ENCODE data around the gene CCNF.

CCNF gene

GRCh38 chr16:2493605-2494004, 64.4 kb downstream of the CCNF start:
- no peak overlapping the region for H3K27ac ChIP-seq (ENCODE audit: low read length)
- ATAC-seq (ENCODE audit: insufficient read depth, low read depth) (no peak), DNase-seq (no peak)
- no peak overlapping the region for H3K4me2 ChIP-seq (ENCODE audit: insufficient read depth, low read length)
- no peak overlapping the region for H3K4me3 ChIP-seq (ENCODE audit: low read depth in 1 of 2, low read length in 2 of 2)
- H2AFZ ChIP-seq (ENCODE audit: low read depth, low read length) = no peak overlapping the region
- H3K9ac ChIP-seq (ENCODE audit: low read depth, low read length) = no peak overlapping the region
- no peaks in the 10 kb centered on the region for H3K9me3 ChIP-seq (ENCODE audit: insufficient read depth, low read length, severe bottlenecking)
- H3K4me1 ChIP-seq (ENCODE audit: insufficient read depth, low read length) = no peaks in the 10 kb centered on the region
- H3K27me3 ChIP-seq (ENCODE audit: insufficient read depth, low read length, poor library complexity) = no peaks in the 10 kb centered on the region
- TF ChIP-seq CTCF (IDR thresholded peaks at IDR 0.05; ENCODE audit: borderline replicate concordance, extremely low read depth, low read length, poor library complexity, severe bottlenecking) = no peak
- no peak for TF ChIP-seq EZH2 (IDR thresholded peaks at IDR 0.05; ENCODE audit: borderline replicate concordance, low read depth, low read length, severe bottlenecking)
- peaks cover 23% of the 10 kb centered on the region; the same call in 1 of the 2 replicates for H3K79me2 ChIP-seq (ENCODE audit: insufficient read depth, low read length)
- H3K36me3 ChIP-seq (ENCODE audit: insufficient read depth, low read length) = peaks cover 38% of the 10 kb centered on the region
- peaks cover 21% of the 10 kb centered on the region for H4K20me1 ChIP-seq (ENCODE audit: insufficient read depth, low read length)

GRCh38 chr16:2494616-2495015, 65.4 kb downstream of the CCNF start:
- Histone ChIP-seq H3K36me3 (ENCODE audit: insufficient read depth, low read length) (peaks cover 46% of the 10 kb centered on the region), H3K4me2 (ENCODE audit: insufficient read depth, low read length) (no peak overlapping the region), H3K79me2 (ENCODE audit: insufficient read depth, low read length) (peaks cover 20% of the 10 kb centered on the region; the same call in 1 of the 2 replicates), H3K27me3 (ENCODE audit: insufficient read depth, low read length, poor library complexity) (no peaks in the 10 kb centered on the region), H3K27ac (ENCODE audit: low read length) (no peak overlapping the region), H3K4me1 (ENCODE audit: insufficient read depth, low read length) (no peaks in the 10 kb centered on the region), H2AFZ (ENCODE audit: low read depth, low read length) (no peak overlapping the region), H4K20me1 (ENCODE audit: insufficient read depth, low read length) (peaks cover 26% of the 10 kb centered on the region), H3K9me3 (ENCODE audit: insufficient read depth, low read length, severe bottlenecking) (no peaks in the 10 kb centered on the region), H3K4me3 (ENCODE audit: low read depth in 1 of 2, low read length in 2 of 2) (no peak overlapping the region), H3K9ac (ENCODE audit: low read depth, low read length) (no peak overlapping the region)
- no peak for DNase-seq
- no peak for ATAC-seq (ENCODE audit: insufficient read depth, low read depth)
- no peak for TF ChIP-seq EZH2 (IDR thresholded peaks at IDR 0.05; ENCODE audit: borderline replicate concordance, low read depth, low read length, severe bottlenecking)
- TF ChIP-seq CTCF (IDR thresholded peaks at IDR 0.05; ENCODE audit: borderline replicate concordance, extremely low read depth, low read length, poor library complexity, severe bottlenecking) = no peak

- Histone ChIP-seq H2AFZ (ENCODE audit: low read depth, low read length) (no peak overlapping the region), H3K27me3 (ENCODE audit: insufficient read depth, low read length, poor library complexity) (no peaks in the 10 kb centered on the region), H3K9ac (ENCODE audit: low read depth, low read length) (no peak overlapping the region), H4K20me1 (ENCODE audit: insufficient read depth, low read length) (peaks cover 22% of the 10 kb centered on the region), H3K4me3 (ENCODE audit: low read depth in 1 of 2, low read length in 2 of 2) (no peak overlapping the region), H3K4me1 (ENCODE audit: insufficient read depth, low read length) (no peaks in the 10 kb centered on the region), H3K27ac (ENCODE audit: low read length) (no peak overlapping the region), H3K4me2 (ENCODE audit: insufficient read depth, low read length) (no peak overlapping the region), H3K9me3 (ENCODE audit: insufficient read depth, low read length, severe bottlenecking) (no peaks in the 10 kb centered on the region), H3K79me2 (ENCODE audit: insufficient read depth, low read length) (peaks cover 15% of the 10 kb centered on the region; the same call in 1 of the 2 replicates), H3K36me3 (ENCODE audit: insufficient read depth, low read length) (peaks cover 47% of the 10 kb centered on the region)
- ATAC-seq (ENCODE audit: insufficient read depth, low read depth) = no peak
- TF ChIP-seq CTCF (IDR thresholded peaks at IDR 0.05; ENCODE audit: borderline replicate concordance, extremely low read depth, low read length, poor library complexity, severe bottlenecking) (no peak), EZH2 (IDR thresholded peaks at IDR 0.05; ENCODE audit: borderline replicate concordance, low read depth, low read length, severe bottlenecking) (no peak)
- DNase-seq = no peak
Measured at GRCh38 chr16:2495041-2495440, 65.8 kb downstream of the CCNF start.

All from DND-41 (cell line).